ENCODE data around the gene INTS11. TPM values are rescaled to one million over a fixed set of nuclear protein-coding genes. Genes with fewer than 3 reads are reported as not detected.

Gene INTS11
- total and polyA plus RNA-seq, 2 of the 13 experiments (the other 11 are each of a cell fraction or from before 2014, with no cell fraction given): 52.8 to 94.8 TPM

- TF ChIP-seq ZNF777 (CRISPR knock-in tag; IDR thresholded peaks at IDR 0.05) (peak; percentile 92), SYNCRIP (IDR thresholded peaks at IDR 0.05; ENCODE audit: insufficient read depth, low read depth, low read length) (no peak), ZNF292 (CRISPR knock-in tag; IDR thresholded peaks at IDR 0.05; ENCODE audit: borderline replicate concordance, low read depth) (no peak), BHLHE40 (IDR thresholded peaks at IDR 0.05; ENCODE audit: low read length) (no peak), ETV6 (CRISPR knock-in tag; conservative IDR thresholded peaks at IDR 0.05) (no peak), ZSCAN22 (CRISPR knock-in tag; IDR thresholded peaks at IDR 0.05) (peak; percentile 40; the same call in 1 of the 2 replicates), FOXC1 (CRISPR knock-in tag; IDR thresholded peaks at IDR 0.05; ENCODE audit: borderline replicate concordance) (peak; percentile 47; the same call in 1 of the 2 replicates), ZNF746 (CRISPR knock-in tag; IDR thresholded peaks at IDR 0.05) (0 out of 2 replicates have a peak, but pooled peaks have one; percentile 41), ZNF761 (CRISPR knock-in tag; conservative IDR thresholded peaks at IDR 0.05) (0 out of 2 replicates have a peak, but pooled peaks have one; percentile 32), KDM3A (CRISPR knock-in tag; IDR thresholded peaks at IDR 0.05; ENCODE audit: low read depth) (0 out of 2 replicates have a peak, but pooled peaks have one; percentile 25), RAD51 (IDR thresholded peaks at IDR 0.05; ENCODE audit: borderline replicate concordance) (peak; percentile 84; the same call in 1 of the 2 replicates), DMAP1 (CRISPR knock-in tag; IDR thresholded peaks at IDR 0.05) (peak; percentile 68; the same call in 1 of the 2 replicates), AGO2 (optimal IDR thresholded peaks at IDR 0.05; ENCODE audit: low read depth, low read length) (peak; percentile 61), THAP11 (CRISPR knock-in tag; IDR thresholded peaks at IDR 0.05) (peak; percentile 76), ZSCAN25 (CRISPR knock-in tag; IDR thresholded peaks at IDR 0.05) (peak; percentile 20; the same call in 1 of the 2 replicates), GABPB1 (CRISPR knock-in tag; IDR thresholded peaks at IDR 0.05) (peak; percentile 72; the same call in 1 of the 2 replicates), ZNF512B (CRISPR knock-in tag; IDR thresholded peaks at IDR 0.05; ENCODE audit: borderline replicate concordance) (peak; percentile 68; the same call in 1 of the 2 replicates), ZFYVE20 (CRISPR knock-in tag; IDR thresholded peaks at IDR 0.05; ENCODE audit: borderline replicate concordance, low read depth) (no peak), ZNF430 (CRISPR knock-in tag; IDR thresholded peaks at IDR 0.05) (peak; percentile 82), AGO1 (IDR thresholded peaks at IDR 0.05; ENCODE audit: low read depth, low read length, poor library complexity, severe bottlenecking) (peak; percentile 92), CREM (IDR thresholded peaks at IDR 0.05) (peak; percentile 56), CREM (CRISPR knock-in tag; IDR thresholded peaks at IDR 0.05) (no peak), MATR3 (CRISPR knock-in tag; IDR thresholded peaks at IDR 0.05) (no peak)
- TF ChIP-seq, protein P1, sequence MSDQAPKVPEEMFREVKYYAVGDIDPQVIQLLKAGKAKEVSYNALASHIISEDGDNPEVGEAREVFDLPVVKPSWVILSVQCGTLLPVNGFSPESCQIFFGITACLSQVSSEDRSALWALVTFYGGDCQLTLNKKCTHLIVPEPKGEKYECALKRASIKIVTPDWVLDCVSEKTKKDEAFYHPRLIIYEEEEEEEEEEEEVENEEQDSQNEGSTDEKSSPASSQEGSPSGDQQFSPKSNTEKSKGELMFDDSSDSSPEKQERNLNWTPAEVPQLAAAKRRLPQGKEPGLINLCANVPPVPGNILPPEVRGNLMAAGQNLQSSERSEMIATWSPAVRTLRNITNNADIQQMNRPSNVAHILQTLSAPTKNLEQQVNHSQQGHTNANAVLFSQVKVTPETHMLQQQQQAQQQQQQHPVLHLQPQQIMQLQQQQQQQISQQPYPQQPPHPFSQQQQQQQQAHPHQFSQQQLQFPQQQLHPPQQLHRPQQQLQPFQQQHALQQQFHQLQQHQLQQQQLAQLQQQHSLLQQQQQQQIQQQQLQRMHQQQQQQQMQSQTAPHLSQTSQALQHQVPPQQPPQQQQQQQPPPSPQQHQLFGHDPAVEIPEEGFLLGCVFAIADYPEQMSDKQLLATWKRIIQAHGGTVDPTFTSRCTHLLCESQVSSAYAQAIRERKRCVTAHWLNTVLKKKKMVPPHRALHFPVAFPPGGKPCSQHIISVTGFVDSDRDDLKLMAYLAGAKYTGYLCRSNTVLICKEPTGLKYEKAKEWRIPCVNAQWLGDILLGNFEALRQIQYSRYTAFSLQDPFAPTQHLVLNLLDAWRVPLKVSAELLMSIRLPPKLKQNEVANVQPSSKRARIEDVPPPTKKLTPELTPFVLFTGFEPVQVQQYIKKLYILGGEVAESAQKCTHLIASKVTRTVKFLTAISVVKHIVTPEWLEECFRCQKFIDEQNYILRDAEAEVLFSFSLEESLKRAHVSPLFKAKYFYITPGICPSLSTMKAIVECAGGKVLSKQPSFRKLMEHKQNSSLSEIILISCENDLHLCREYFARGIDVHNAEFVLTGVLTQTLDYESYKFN (CRISPR knock-in tag; conservative IDR thresholded peaks at IDR 0.05): peak; percentile 71
Observed at GRCh38 chr1:1358433-1359271, 34.2 kb upstream of the INTS11 start, which contains the start of gene MXRA8 (continued).
